Astrocyte (in vitro differentiated cells and primary cell): ENCODE data around the gene ZNF512B. TPM values are rescaled to one million over a fixed set of nuclear protein-coding genes. Genes with fewer than 3 reads are reported as not detected.

Experiments
- DNase-seq: peaks from one replicate; pipeline ENCODE4 v3.0.0-alpha.2; 2010; ENCODE audit warnings: low read depth
- FAIRE-seq: peaks from 2 replicates; lab custom pipeline; 2011; peaks lifted over from hg19 to GRCh38; lab: Jason Lieb, UNC
- H2AFZ ChIP-seq: 2 replicates; pipeline ENCODE4 v1.6.0; 2012; ENCODE audit warnings: low read depth, low read length, inconsistent platforms
- H3K27ac ChIP-seq: 2 replicates; pipeline ENCODE4 v1.5.1; 2011; ENCODE audit warnings: low read depth, low read length, inconsistent platforms
- H3K27me3 ChIP-seq: 2 replicates; pipeline ENCODE4 v1.6.0; 2011; ENCODE audit warnings: low read length, inconsistent platforms; ENCODE audit not compliant: insufficient read depth
- H3K36me3 ChIP-seq: 2 replicates; pipeline ENCODE4 v1.5.1; 2011; ENCODE audit warnings: low read length, inconsistent platforms; ENCODE audit not compliant: insufficient read depth
- H3K4me1 ChIP-seq: 2 replicates; pipeline ENCODE4 v1.5.1; 2011; ENCODE audit warnings: low read length, inconsistent platforms; ENCODE audit not compliant: insufficient read depth
- H3K4me2 ChIP-seq: 2 replicates; pipeline ENCODE4 v1.6.0; 2012; ENCODE audit warnings: low read length, inconsistent platforms
- H3K4me3 ChIP-seq: 2 replicates; pipeline ENCODE4 v1.5.1; 2011; ENCODE audit warnings: low read depth, mild to moderate bottlenecking, low read length, inconsistent platforms; ENCODE audit not compliant: insufficient read depth
- H3K79me2 ChIP-seq: 2 replicates; pipeline ENCODE4 v1.6.0; 2012; ENCODE audit warnings: mild to moderate bottlenecking, low read length, inconsistent platforms; ENCODE audit not compliant: insufficient read depth
- H3K9ac ChIP-seq: 2 replicates; pipeline ENCODE4 v1.6.0; 2012; ENCODE audit warnings: mild to moderate bottlenecking, low read length, inconsistent platforms
- H3K9me3 ChIP-seq: 2 replicates; pipeline ENCODE4 v1.5.1; 2012; ENCODE audit warnings: low read depth, mild to moderate bottlenecking, low read length, inconsistent platforms; ENCODE audit not compliant: insufficient read depth
- H4K20me1 ChIP-seq: 2 replicates; pipeline ENCODE4 v1.6.0; 2012; ENCODE audit warnings: low read length, inconsistent platforms; ENCODE audit not compliant: insufficient read depth
- H3K27ac Mint-ChIP-seq: one replicate; pipeline ENCODE4 v1.8.0; 2021; ENCODE audit warnings: mild to moderate bottlenecking, mixed read lengths; ENCODE audit not compliant: unreplicated experiment
- H3K27me3 Mint-ChIP-seq: one replicate; pipeline ENCODE4 v1.8.0; 2021; ENCODE audit warnings: low read depth, mixed read lengths; ENCODE audit not compliant: unreplicated experiment
- H3K36me3 Mint-ChIP-seq: one replicate; pipeline ENCODE4 v1.8.0; 2021; ENCODE audit warnings: low read depth, mixed read lengths; ENCODE audit not compliant: unreplicated experiment
- H3K4me1 Mint-ChIP-seq: one replicate; pipeline ENCODE4 v1.8.0; 2021; ENCODE audit warnings: low read depth, mixed read lengths; ENCODE audit not compliant: unreplicated experiment
- H3K4me3 Mint-ChIP-seq: one replicate; pipeline ENCODE4 v1.8.0; 2021; ENCODE audit warnings: mild to moderate bottlenecking, moderate library complexity, mixed read lengths; ENCODE audit not compliant: unreplicated experiment
- H3K9me3 Mint-ChIP-seq: one replicate; pipeline ENCODE4 v1.8.0; 2021; ENCODE audit warnings: mild to moderate bottlenecking, mixed read lengths; ENCODE audit not compliant: unreplicated experiment
- CTCF ChIP-seq: IDR thresholded peaks from 2 replicates; pipeline ENCODE4 v1.5.1; 2011; ENCODE audit warnings: low read depth, mild to moderate bottlenecking, inconsistent platforms, low read length, moderate library complexity; ENCODE audit not compliant: insufficient read depth
- EZH2 ChIP-seq: IDR thresholded peaks from 2 replicates; pipeline ENCODE4 v1.6.1; 2012; ENCODE audit warnings: mild to moderate bottlenecking, low read length, inconsistent platforms; ENCODE audit not compliant: insufficient read depth
- total RNA-seq: library from RNA; stranded (reverse); gene quantifications from 2 replicates; pipeline ENCODE4 v1.2.1, GENCODE V29; 2021

The ZNF512B gene
- total RNA-seq, 1 donor from 2014 or later = 27.7 TPM

- H3K79me2 ChIP-seq = peaks cover 21% of the 10 kb centered on the region
- TF ChIP-seq EZH2 (no peak), CTCF (no peak)
- H3K27ac Mint-ChIP-seq = peak overlapping the region; percentile 27
- DNase-seq (no peak), FAIRE-seq (no peak)
- no peak overlapping the region for H3K4me3 ChIP-seq
- peak overlapping the region; percentile 76 for H3K27ac ChIP-seq
- peak overlapping the region; percentile 89 for H3K4me2 ChIP-seq
- H3K9me3 ChIP-seq = no peaks in the 10 kb centered on the region
- peaks cover 31% of the 10 kb centered on the region for H3K4me1 Mint-ChIP-seq
- H3K4me3 Mint-ChIP-seq = peak overlapping the region; percentile 85
- H3K4me1 ChIP-seq = peaks cover 37% of the 10 kb centered on the region
- no peak overlapping the region for H3K9ac ChIP-seq
- no peaks in the 10 kb centered on the region for H3K9me3 Mint-ChIP-seq
- peaks cover 22% of the 10 kb centered on the region for H4K20me1 ChIP-seq
- no peaks in the 10 kb centered on the region for H3K27me3 ChIP-seq
- peaks cover 13% of the 10 kb centered on the region for H3K36me3 ChIP-seq
- peaks cover 3% of the 10 kb centered on the region for H3K36me3 Mint-ChIP-seq
- peak overlapping the region; percentile 96 for H2AFZ ChIP-seq
- H3K27me3 Mint-ChIP-seq = no peaks in the 10 kb centered on the region
Observed at GRCh38 chr20:63980317-63980805, 10.6 kb upstream of the ZNF512B start.

- peaks cover 40% of the 10 kb centered on the region for H3K4me1 ChIP-seq
- Mint-ChIP-seq H3K4me1 (peaks cover 31% of the 10 kb centered on the region), H3K9me3 (no peaks in the 10 kb centered on the region), H3K4me3 (peak within 1 kb of the TSS; percentile 85), H3K27ac (peak within 1 kb of the TSS; percentile 89), H3K27me3 (no peaks in the 10 kb centered on the region), H3K36me3 (peaks cover 5% of the 10 kb centered on the region)
- H3K36me3 ChIP-seq = peaks cover 7% of the 10 kb centered on the region
- peaks cover 21% of the 10 kb centered on the region for H3K79me2 ChIP-seq
- H3K9me3 ChIP-seq = no peaks in the 10 kb centered on the region
- TF ChIP-seq EZH2 (no peak), CTCF (no peak)
- H3K4me2 ChIP-seq = peak within 1 kb of the TSS; percentile 89
- no peaks in the 10 kb centered on the region for H3K27me3 ChIP-seq
- FAIRE-seq (no peak), DNase-seq (peak; percentile 25)
- no peak within 1 kb of the TSS for H3K27ac ChIP-seq
- peaks cover 19% of the 10 kb centered on the region for H4K20me1 ChIP-seq
- no peak within 1 kb of the TSS for H3K9ac ChIP-seq
- peak within 1 kb of the TSS; percentile 41 for H3K4me3 ChIP-seq
- H2AFZ ChIP-seq = peak within 1 kb of the TSS; percentile 96
Observed at GRCh38 chr20:63979557-63980316, 10.0 kb upstream of the ZNF512B start, which contains the start of gene SAMD10. TSS of gene SAMD10 (minus strand) at chr20:63979642. CDS start at chr20:63979467, 175 bp downstream.

GRCh38 chr20:63979229-63979556 lies 9.5 kb upstream of the ZNF512B start:
- Mint-ChIP-seq H3K27ac (no peak overlapping the region), H3K36me3 (peaks cover 5% of the 10 kb centered on the region), H3K4me1 (peaks cover 31% of the 10 kb centered on the region), H3K27me3 (no peaks in the 10 kb centered on the region), H3K4me3 (peak overlapping the region; percentile 78), H3K9me3 (no peaks in the 10 kb centered on the region)
- Histone ChIP-seq H3K9me3 (no peaks in the 10 kb centered on the region), H3K36me3 (peaks cover 2% of the 10 kb centered on the region), H3K79me2 (peaks cover 21% of the 10 kb centered on the region), H3K4me2 (peak overlapping the region; percentile 89), H3K27ac (no peak overlapping the region), H3K9ac (no peak overlapping the region), H3K4me1 (peaks cover 44% of the 10 kb centered on the region), H4K20me1 (peaks cover 15% of the 10 kb centered on the region), H3K27me3 (no peaks in the 10 kb centered on the region), H2AFZ (peak overlapping the region; percentile 58), H3K4me3 (peak overlapping the region; percentile 41)
- FAIRE-seq (no peak), DNase-seq (no peak)
- TF ChIP-seq CTCF (no peak), EZH2 (no peak)
